ENCODE results near the gene CEBPG.

Gene CEBPG

DNA sequence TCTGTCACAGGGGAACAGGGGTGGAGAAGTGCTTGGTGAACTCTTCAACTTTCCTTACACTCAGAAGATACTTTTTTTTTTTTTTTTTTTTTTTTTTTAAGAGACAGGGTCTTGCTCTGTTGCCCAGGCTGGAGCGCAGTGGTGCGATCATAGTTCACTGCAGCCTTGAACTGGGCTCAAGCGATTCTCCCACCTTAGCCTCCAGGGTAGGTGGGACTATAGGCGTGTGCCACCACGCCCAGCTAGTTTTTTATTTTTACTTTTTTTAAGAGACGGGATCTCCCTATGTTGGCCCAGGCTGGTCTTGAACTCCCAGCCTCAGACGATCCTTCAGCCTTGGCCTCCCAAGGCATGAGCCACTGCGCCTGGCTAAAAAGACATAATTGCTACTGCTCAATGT, 11.5 kb downstream of the CEBPG start:
- DNase-seq: no peak

DNA sequence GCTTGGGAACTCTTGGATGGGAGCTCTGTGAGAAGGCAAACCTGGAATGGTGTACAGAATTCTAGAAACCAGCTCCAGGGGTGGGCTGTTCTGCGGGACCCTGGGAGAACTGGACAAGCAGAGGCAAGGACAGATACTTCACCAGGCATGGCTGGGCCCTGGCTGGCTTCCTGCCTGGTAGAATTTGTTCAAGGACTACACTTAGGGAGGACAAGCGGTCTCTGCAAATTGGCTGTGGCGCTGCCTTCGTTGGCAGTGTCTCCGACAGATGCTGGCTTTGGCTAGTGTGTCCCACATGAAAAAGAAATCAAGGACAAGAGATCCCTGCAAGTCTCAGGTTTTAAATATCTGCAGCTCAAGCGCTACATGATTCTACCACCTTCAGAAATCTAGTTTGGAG, 12.4 kb downstream of the CEBPG start:
- DNase-seq: no peak

DNA sequence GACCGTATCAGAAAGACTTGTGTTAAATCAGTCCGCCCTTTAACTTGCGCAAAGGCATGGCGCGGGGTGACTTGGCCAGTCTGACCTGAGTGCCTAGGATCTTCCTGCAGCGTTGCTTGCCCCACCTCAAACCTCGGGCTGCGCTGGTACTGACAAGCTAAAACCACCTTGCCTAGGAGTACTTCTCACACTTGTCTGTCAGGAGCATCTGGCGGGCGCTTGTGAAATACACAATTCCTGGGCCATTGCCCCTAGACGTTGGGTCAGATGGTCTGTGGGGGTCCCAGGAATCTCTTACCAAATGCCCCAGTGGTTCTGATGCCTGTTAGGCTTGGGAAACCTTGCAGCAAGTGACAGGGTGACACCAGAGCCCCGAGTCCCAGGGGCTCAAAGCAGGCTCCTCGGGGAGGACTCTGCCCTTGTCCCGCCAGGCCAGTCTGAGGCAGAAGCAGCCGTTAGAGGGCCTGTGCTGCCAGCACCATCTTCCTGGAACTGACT, 12.9 kb downstream of the CEBPG start:
- no peak for DNase-seq

DNA sequence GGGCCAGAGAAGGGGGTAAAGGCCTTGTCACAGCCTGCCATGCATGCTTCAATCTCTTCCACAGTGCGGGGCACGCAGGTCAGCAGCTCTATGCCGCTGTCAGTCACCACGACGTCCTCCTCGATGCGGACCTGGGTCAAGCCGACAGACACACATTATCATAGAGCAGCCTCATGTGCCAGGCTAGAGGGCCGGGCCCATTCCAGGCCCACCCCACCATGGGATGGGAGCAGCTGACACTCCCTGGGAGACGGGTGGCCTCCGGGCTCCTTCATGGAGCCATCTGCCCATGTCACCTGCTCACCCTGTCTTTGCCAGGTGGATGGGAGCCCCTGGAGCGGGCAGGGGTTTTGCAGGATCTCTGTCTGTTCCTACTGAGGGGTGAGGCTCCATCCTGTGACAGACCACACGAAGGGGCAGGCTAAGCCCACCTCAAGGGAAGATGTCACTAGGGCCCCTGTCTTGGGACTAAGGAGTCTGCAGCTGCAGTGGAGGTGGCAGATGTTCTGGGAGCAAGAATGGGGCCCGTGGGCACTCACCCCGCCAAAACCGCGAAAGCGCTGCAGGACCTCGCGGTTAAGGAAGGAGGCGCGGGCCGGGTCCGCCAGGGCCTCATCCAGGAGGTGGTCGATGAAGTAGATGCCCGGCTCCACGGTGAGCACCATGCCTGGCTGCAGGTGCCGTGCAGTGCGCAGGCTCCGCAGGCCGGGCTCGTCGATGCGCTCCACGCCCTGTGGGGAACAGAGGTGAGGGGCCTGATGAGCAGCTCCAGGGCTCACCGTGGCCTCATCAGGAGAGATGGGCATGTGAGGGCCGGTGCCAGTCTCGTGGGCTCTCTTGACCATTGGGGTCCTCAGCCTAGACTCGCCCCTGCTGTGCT, 14.1 kb downstream of the CEBPG start:
- no peak for DNase-seq

- no peak for DNase-seq
Observed at GRCh38 chr19:33388231-33388724, 14.8 kb downstream of the CEBPG start.

DNA sequence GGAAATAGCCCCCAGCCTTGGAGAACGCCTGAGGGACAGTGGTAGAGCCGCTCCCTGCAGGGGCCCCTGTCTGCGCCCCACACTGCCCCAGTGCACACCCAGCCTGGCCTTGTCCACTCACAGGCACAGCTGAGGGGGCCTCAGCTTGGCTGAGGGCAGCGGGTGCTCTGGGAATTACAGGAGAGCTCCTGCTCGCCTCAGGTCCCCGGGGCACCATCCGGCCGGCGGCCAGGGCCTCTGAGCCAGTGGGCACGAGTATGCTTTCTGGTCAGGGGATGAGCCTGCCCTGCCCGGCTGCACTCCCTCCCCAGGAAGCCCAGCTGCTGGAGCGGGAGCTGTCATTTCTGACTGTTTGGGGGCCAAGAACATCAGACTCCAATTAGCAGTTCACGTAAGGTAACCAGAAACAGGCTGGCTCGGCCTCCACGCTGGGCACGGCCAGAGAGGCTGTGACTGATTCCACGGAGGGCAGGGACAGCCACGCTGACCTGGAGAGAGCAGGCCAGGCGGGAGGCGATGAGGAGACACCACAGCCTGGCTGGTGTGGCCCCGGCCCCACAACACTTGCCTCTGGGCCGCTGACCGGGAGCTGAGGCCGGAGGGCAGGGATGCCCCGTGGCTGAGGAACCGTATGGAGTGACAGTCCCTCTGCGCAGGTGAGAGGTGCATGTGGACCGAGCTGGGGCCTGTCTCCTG, 15.4 kb downstream of the CEBPG start:
- DNase-seq: no peak

GRCh38 chr19:33389421-33390100, 16.1 kb downstream of the CEBPG start:
- DNase-seq: no peak

- no peak for DNase-seq
Observed at GRCh38 chr19:33390101-33390907, 16.8 kb downstream of the CEBPG start.

- DNase-seq: no peak
Observed at GRCh38 chr19:33390908-33391630, 17.6 kb downstream of the CEBPG start.

GRCh38 chr19:33391631-33392249, 18.2 kb downstream of the CEBPG start:
- no peak for DNase-seq

DNA sequence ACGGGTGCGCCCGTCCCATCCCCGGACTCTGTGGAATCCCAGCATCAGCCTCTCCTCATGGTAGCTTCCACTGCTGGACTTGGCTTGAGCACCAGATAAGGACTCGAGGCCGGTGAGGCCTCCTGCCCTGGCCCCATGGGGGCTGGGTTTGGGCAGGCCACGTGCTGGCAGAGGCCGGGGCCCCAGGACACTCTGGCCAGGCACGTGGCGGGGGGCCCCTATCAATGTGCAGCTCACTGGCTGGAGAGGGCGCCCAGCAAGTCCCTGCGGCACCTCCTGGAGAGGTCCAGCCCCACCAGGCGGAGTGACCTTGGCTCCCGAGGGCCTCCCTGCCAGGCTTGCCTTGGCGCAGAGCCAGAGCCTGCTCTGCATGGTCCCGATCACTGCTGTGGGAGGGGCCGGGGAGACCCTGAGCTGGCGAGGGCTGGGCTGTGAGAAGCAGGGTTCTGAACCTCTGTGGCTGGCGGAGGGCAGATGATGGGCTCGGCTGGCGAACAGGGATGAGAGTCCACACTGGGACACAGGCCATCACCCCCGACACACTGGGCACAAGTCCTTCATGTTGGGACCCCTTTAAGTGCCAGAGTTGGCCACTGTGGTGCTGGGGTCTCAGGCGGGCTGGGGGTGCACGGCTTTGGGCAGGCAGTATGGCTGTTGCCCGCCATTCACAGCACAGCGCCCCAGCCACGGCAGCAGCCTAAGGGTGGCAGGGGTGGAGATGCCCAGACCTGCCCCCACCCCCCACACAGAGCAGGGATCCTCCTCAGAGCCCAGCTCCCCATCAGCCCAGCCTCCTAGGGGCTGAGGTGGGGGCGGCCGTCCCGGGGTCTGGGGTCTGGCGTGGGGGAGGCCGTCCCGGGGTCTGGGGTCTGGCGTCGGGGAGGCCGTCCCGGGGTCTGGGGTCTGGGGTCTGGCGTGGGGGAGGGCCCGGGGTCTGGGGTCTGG, 19.1 kb downstream of the CEBPG start:
- DNase-seq: no peak

DNA sequence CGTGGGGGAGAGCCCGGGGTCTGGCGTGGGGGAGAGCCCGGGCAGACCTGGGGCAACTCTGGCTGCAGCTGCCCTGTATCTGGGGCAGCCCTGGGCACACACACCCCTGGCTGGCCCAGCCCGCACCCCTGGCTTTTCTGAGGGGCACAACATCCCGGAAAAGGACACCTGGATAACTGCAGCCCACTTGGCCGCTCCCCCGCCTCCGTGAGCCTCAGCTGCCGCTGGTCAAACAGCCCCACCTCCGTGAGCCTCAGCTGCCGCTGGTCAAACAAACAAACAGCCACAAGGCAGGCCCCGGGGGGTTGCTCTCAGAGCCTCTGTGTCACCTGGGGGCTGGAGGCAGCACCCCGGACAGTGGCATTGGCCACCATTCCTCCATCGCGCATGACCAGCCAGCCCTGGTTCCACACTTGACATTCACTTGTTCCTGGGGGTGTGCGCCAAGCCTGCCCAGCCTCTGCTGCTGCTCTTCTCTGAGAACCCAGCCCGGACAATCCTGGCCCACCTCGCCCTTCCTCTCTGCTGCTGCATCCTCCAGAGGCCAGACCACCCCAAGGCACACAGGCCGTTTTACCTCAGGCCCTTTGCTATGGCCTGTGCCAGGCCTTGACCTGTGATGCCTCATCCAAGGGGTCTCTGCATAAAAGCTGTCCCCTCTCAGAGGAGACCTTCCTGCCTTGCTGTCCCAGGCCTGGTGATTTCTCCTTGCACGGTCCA, 19.9 kb downstream of the CEBPG start:
- no peak for DNase-seq

DNA sequence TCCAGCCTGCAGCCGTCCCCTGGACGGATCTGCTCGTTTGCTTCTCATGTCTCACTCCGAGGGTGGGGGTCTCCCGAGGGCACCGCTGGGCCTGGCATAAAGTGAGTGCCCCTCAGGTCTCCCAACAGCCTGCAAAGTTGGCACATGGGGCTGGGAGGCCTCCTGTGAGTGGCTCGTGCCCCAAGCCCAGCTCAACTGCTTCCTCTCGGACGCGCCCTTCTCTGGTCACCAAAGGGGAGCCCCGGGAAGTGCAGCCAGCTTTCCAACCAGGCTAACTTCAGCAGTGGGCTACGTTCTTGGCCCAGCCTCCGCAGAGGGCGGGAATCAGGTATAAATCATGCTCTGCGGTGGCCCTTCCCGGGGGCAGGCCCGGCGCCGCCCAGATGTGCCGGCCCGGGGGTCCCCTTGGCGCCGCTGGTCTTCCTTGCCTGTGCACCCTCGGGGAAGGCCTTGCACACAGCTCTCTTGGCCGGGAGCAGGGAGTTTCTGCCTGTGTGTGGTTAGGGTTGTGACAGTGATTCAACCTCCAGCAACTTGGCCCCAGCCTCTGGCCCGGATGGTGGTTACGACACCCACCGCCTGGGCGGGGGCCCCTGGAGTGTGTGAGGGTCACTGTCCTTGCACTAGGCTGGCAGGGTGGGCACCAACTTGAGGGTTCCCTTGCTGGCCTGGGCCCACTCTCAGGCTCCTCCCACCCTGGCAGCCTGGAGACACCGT, 20.7 kb downstream of the CEBPG start:
- DNase-seq: no peak

- no peak for DNase-seq
Observed at GRCh38 chr19:33394723-33395560, 21.4 kb downstream of the CEBPG start.

DNA sequence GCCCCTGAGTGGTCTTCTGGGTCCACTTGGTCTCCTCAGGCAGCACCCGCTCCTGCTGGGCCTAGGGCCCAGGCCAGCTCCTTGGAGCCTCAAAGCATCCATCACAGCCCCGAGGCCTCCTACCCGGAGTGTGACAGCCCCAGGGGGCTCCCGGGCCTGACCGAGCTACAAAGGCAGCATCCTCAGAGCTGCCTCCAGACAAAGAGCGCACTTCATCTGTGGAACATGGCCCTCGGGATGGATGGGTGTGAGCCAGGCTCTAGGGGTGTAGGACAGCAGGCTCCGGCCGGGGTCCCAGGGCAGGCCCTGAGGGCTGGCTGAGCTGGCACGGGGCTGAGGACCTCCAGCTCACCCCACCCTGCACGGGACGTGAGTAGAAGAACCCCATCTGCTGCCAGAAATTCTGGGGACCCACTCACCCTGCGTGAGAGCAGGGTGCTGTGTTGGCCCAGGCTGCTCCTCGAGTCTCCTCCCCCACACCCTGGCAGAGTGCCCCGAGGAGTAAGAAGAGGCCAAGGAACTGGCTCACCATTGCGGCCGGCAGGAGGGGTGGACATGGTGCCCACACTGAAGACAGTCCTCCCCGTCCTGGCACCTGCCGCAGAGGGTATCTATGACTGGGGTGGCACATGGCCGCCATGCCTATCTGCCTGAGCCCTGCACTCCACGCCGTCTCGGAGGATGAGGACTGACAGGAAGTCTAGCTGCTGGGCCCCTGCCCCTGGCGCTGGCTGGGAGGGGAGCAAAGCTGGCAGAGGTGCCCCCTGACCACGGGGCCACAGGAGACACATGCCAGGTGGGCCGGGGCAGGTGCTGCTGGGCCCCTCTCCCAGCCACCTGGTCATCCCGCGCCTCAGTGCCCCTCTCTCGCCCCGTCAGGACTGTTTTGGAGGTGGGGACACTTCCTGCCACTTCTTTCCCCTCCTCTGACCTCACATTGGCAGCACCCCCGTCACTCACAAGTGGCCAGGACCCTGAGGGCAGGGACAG, 22.3 kb downstream of the CEBPG start:
- DNase-seq: no peak
